EL (cell line): Measurements from ENCODE around the gene KICS2.
"Not testable (repeated sequence)": the region's sequence is repeated elsewhere in the genome, so short reads cannot be mapped to it uniquely, and the experiment has no call there.

Experiments used
- DNase-seq: peaks from one replicate; pipeline ENCODE4 v3.0.0-alpha.2; 2016

The KICS2 gene

DNA sequence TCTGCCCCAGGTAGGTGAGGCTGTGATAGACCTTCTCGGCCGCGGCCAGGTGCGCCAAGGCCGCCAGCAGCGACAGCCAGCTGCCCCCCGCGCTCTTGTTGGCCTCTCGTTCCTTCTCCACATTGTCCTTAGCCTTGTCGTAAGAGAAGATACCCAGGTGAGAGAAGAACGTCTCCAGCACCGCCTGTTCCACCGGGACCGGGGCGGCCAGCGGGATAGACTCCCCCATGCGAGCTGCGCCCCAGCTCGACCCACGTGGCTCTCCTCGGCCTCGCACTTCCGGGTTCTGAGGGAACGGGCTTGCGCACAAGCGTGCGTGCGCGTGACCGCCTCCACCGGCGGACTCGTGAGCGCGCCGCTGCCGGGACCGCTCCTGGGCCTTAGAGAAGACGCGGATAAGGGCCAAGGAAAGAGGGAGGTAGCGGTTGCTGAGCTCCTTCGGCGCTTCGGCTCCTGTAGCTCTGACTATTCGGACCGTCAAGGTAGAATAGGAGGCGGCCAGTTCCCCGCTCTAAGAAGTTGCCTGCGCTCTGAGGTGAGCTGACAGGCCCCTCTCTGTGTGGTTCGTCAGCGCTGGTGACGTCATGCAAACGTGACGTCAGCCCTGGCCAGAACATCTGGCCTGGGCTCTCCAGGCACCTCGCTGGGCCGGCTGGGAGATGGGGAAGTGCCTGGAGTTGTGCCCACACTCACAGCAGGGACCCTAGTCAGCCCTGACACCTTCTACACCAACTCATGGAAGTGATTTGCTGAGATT lies at the start of gene KICS2:
TSS of gene KICS2 (minus strand) at position 288 of the 757 bp plus-strand sequence. CDS start at position 229, 59 bp downstream.
- DNase-seq: peak; percentile 93

GRCh38 chr12:64270411-64270810 lies 48.3 kb upstream of the KICS2 start:
- DNase-seq: no peak

- DNase-seq: no peak
Measured at GRCh38 chr12:64269161-64269560, 47.1 kb upstream of the KICS2 start.

DNA sequence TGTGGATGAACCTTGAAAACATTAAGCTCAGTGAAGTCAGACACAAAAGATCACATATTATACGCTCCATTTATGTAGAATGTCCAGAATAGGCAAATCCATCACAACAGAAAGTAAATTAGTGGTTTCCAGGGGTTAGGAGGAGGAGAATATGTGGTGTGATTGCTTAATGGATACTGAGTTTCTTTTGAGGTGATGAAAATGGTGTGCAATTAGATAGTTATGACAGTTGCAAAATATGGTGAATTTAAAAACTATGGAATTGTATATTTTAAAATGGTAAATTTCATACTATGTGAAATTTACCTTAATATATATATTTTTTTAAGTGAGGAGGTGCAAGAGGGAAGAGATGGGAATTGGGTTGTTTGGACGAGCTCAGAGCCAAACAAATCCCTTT lies 46.3 kb upstream of the KICS2 start:
- DNase-seq: no peak

DNA sequence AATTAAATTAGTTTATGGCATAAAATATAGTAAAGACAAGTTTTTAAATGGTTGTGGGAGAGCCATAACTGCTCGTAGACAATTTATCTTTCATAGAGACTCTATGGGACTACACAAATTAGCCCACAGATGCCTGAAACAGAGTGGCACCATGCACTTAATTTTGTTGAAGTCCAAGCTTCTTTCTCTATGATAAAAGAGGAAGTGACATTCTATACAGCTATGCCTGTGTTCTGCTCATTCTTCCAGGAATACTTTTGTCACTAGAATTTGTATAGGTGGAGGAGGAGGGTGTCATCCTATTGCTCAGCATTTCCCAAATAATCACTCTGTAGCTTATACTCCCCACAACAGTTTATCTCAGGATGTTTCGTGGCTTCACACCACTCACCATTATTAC lies 43.7 kb upstream of the KICS2 start:
- DNase-seq: no peak

GRCh38 chr12:64261813-64262212 lies 39.7 kb upstream of the KICS2 start:
- DNase-seq: no peak

DNA sequence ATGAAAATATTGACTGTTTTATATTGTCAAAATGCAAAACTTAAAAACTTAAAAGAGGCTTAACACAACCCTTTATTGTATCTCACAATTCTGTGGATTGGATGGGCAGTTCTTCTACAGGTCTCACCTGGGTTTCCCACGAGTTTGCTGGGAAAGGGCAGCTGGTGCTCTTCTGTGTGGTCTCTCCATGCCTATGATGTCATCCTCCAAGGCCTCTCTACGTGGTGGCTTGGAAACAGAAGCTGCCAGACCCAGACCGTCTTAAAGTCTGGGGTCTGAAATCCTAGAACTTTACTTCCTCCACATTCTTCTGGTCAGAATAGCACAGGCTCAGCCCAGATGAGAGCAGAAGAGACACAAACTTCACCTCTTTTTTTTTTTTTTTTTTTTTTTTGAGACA lies 36.5 kb upstream of the KICS2 start:
- DNase-seq: no peak

- DNase-seq: peak; percentile 70
Measured at GRCh38 chr12:64256166-64256800, 34.2 kb upstream of the KICS2 start.

DNA sequence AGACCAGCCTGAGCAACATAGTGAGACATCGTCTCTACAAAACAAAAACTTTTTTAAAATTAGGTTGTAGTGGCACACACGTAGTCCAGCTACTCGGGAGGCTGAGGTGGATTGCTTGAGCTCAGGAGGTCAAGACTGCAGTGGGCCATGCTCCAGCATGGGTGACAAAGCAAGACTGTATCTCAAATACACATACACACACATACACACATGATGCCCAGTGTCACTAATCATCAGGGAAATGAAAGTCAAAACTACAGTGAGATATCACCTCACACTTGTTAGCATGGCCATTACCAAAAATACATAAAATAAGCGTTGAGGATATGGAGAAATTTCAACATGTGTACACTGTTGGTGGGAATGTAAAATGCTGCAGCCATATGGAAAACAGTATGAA lies 33.2 kb upstream of the KICS2 start:
- DNase-seq: no peak

DNA sequence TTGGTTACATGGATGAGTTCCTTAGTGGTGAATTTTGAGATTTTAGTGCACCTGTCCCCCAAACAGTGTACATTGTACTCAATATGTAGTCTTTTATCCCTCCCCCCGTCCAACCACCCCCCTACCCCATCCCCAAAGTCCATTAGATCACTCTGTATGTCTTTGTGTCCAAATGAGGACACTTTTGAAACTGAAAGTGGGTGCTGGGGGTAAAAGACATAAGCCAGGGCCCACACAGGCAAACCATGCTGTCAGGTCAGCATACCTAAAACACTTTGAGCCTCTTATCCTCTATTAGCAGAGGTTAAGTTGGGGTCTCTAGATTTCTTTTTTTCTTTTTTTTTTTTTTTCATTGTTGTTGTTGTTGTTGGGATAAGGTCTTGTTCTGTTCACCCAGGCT lies 31.3 kb upstream of the KICS2 start:
- DNase-seq: no peak

GRCh38 chr12:64252681-64253080 lies 30.6 kb upstream of the KICS2 start:
- peak; percentile 13 for DNase-seq

GRCh38 chr12:64243809-64244208 lies 21.7 kb upstream of the KICS2 start:
- DNase-seq: no peak

DNA sequence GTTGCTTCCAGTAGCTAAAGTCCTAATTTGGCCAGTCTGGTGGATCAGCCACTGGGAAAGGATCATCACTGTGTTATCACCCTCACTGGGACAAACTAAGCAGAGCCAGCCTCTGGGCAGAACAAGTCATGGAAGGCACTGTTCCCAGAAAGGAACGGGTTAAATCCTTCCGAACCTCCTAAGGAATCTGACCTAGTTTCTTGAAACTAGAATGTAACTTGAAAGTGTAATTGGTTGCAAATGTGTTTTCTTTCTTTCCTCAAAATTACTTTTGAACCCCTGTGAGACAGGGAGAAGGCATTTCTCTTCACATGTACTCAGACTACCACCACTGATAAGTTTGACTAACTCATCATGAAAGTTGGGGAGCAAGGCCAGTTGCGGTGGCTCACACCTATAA lies 18.7 kb upstream of the KICS2 start:
- DNase-seq: no peak

DNA sequence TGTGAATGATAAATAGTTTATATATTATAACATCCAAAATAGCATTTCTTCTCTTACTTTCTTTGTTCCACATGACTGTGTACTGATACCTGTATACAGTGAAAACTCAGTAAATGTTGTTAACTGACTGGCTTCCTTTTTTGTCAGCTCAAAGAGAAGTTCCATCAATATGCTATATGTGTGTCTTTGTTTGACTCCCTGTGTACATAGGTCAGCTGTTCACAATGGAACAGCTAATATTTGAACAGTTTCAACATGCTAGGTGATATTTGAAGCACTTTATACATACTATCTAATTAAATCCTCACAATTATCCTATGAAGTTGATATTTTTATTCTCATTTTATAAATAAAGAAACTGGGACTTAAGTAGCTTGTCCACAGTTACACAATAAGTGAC lies 15.3 kb upstream of the KICS2 start:
- no peak for DNase-seq

GRCh38 chr12:64236549-64236948 lies 14.5 kb upstream of the KICS2 start:
- DNase-seq: peak; percentile 14

GRCh38 chr12:64232196-64232595 lies 10.1 kb upstream of the KICS2 start:
- no peak for DNase-seq

GRCh38 chr12:64229796-64230195 lies 7.7 kb upstream of the KICS2 start:
- no peak for DNase-seq

DNA sequence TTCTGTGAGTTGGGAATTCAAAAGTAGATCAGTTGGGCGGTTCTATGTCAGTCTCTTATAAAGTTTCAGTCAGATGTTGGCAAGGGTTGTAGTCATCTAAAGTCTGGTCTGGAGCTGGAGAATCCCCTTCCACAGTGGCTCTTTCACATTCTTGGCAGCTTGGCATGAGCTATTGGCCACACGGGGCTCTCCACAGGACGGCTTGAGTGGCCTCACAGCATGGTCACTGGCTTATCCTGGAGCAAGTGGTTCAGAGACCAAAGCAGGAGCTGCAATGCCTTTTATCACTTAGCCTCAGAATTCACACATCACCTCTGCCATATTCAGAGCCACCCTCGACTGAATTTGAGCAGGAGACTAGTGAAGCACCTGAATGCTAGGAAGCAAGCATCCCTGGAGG lies 7.1 kb upstream of the KICS2 start:
- no peak for DNase-seq

DNA sequence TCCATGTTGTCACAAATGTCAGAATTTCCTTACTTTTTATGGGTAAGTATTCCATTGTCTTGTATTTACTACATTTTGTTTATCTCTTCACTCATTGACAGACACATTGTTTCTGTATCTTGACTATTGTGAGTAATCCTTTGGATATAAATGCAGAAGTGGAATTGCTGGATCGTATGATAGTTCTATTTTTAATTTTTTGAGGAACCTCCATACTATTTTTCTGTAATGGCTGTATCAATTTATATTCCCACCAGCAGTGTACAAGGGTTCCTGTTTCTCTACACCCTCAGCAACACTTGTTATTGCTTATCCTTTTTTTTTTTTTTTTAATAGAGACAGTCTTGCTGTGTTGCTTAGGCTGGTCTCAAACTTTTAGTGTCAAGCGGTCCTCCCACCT lies 3.5 kb upstream of the KICS2 start:
- DNase-seq: no peak

DNA sequence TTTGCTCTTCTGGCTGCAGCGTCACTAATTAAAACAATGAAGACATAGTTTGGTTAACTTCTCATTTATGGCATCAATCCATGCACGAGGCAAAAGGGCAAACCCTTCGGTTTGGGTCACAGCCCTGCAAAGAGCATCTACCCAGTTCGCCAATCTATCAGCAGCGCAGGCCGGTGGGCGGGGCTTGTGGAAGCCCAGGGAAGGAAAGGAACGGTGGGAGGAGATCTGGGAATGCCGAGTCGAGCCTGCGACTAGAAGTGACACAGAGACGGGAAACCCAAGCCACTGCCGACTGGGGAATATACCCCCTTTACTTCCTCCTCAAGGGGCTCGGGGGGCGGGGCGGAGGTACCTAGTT lies 466 bp downstream of the KICS2 start:
- peak; percentile 88 for DNase-seq

DNA sequence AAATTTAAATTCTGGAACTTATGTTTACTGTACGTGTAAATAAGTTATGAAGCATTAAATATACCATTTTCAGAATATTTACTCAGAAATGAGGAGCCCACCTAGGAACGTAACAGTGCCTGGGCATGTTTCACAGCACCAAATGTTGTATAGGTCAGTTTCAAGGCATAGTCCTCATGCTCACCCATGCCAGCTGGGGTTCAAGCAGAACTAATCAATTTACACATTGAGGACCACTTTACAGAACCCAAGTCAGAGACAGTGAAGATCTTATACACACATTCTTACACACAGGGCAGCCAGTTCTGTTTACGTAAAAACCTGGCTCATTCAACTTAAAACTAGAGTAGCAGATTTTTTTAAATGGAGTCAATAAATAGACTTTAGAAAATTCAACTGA lies 2.0 kb downstream of the KICS2 start:
- DNase-seq: no peak

DNA sequence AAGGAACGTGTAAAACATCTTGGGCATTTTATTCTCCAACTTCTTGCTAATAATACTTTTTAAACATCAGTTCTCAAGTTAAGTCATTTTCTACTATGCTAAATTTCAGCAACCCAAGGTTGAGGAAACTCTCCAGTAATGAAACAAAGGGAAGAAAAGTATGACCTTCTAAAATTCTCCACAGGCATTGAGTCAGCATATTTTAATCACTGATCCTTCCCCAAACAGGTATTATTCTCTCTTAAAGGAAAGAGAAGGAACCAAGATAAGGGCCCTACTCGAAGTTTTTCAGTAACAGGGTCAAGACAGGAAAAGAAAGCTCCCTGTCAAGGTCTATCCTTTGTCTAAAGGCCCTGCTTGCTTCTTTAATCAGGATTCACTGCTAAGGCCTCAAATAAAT lies 3.0 kb downstream of the KICS2 start:
- no peak for DNase-seq

DNA sequence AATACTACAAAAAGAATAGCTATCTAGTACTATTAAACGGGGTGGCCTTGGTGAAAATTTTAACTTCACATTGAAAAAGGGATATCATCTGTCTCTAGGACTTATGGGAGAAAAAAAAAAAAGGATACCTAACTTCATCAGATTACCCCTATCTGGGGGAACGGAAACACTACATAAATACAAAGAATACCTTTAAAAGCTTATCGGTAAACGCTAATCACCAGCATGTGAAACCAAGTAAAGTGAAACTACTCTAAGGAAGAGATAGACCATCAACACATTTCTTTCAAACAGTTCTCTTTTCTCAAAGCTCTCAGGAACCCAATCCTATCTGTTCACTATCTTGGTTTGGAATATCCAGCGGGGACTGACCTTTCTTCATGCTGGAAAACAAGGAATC lies 3.5 kb downstream of the KICS2 start:
- no peak for DNase-seq

GRCh38 chr12:64217643-64218042 lies 4.5 kb downstream of the KICS2 start:
- not testable (repeated sequence) for DNase-seq

DNA sequence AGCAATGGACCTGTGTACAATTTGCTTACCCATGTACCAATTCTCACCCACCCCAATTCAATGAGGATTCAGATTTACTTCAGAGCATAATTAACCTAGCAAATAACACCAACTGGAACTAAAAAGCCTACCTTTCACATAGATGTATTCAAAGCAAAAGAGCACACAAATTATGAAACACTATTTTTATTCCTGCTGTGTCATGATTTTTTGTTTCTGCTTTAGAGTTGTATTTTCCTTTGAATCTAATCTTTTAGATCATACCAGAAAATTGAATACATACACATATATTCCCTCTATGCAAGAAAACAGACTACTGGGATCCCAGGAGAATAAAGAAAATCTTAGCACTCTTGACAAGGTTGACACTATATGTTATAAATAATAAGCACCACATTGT lies 5.9 kb downstream of the KICS2 start:
- no peak for DNase-seq
